KOPT-K1 (cell line): ENCODE data around the gene KSR2.
"Not testable (repeated sequence)": the region's sequence is repeated elsewhere in the genome, so short reads cannot be mapped to it uniquely, and the experiment has no call there.

Source experiments
- H3K27ac ChIP-seq: fragments of 200-600 bp; sonication (generic); 2 replicates; pipeline ENCODE4 v1.5.1; 2016; ENCODE audit warnings: antibody characterized with exemption, mild to moderate bottlenecking, low read depth, low read length; ENCODE audit not compliant: poor library complexity, severe bottlenecking
- H3K36me3 ChIP-seq: fragments of 200-600 bp; sonication (generic); 2 replicates; pipeline ENCODE4 v1.5.1; 2017; ENCODE audit warnings: antibody characterized with exemption, mild to moderate bottlenecking, low read length, moderate library complexity; ENCODE audit not compliant: insufficient read depth
- H3K9me3 ChIP-seq: fragments of 200-600 bp; sonication (generic); 2 replicates; pipeline ENCODE4 v1.5.1; 2017; ENCODE audit warnings: antibody characterized with exemption, low read length, mild to moderate bottlenecking; ENCODE audit not compliant: insufficient read depth, poor library complexity, severe bottlenecking

KSR2 gene

GRCh38 chr12:117628711-117629110 is 340.1 kb downstream of the KSR2 start:
- not testable (repeated sequence) for H3K27ac ChIP-seq, H3K9me3 ChIP-seq, H3K36me3 ChIP-seq

DNA sequence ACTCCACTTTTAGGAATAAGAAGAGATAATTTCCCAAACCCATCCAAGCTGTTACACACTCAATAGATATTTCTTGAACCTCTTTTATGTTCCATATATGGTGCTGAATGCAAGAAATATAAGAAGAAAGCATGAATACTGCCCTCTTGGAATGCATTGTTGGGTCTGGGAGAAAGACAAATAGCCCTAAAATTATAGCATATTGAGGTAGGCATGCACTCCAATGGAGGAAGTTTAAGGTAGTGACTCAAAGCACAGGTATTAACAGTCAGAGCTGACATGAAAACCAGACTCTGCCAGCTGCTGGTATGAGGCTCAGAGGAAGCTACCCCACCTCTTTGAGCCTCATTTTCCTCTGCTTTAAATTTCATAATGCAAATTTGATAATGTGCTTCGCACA is 346.0 kb downstream of the KSR2 start:
- no peaks in the 10 kb centered on the region for H3K36me3 ChIP-seq
- H3K9me3 ChIP-seq: no peaks in the 10 kb centered on the region
- H3K27ac ChIP-seq: no peak overlapping the region

- Histone ChIP-seq H3K9me3 (no peaks in the 10 kb centered on the region), H3K36me3 (no peaks in the 10 kb centered on the region), H3K27ac (no peak overlapping the region)
Observed at GRCh38 chr12:117622087-117622486, 346.7 kb downstream of the KSR2 start.

- Histone ChIP-seq H3K27ac (no peak overlapping the region), H3K9me3 (no peaks in the 10 kb centered on the region), H3K36me3 (no peaks in the 10 kb centered on the region)
Observed at GRCh38 chr12:117607778-117608177, 361.0 kb downstream of the KSR2 start.

- no peaks in the 10 kb centered on the region for H3K9me3 ChIP-seq
- H3K36me3 ChIP-seq: no peaks in the 10 kb centered on the region
- H3K27ac ChIP-seq: no peak overlapping the region
Observed at GRCh38 chr12:117606945-117607344, 361.8 kb downstream of the KSR2 start.

GRCh38 chr12:117606024-117606423 is 362.8 kb downstream of the KSR2 start:
- Histone ChIP-seq H3K9me3 (no peaks in the 10 kb centered on the region), H3K27ac (no peak overlapping the region)

DNA sequence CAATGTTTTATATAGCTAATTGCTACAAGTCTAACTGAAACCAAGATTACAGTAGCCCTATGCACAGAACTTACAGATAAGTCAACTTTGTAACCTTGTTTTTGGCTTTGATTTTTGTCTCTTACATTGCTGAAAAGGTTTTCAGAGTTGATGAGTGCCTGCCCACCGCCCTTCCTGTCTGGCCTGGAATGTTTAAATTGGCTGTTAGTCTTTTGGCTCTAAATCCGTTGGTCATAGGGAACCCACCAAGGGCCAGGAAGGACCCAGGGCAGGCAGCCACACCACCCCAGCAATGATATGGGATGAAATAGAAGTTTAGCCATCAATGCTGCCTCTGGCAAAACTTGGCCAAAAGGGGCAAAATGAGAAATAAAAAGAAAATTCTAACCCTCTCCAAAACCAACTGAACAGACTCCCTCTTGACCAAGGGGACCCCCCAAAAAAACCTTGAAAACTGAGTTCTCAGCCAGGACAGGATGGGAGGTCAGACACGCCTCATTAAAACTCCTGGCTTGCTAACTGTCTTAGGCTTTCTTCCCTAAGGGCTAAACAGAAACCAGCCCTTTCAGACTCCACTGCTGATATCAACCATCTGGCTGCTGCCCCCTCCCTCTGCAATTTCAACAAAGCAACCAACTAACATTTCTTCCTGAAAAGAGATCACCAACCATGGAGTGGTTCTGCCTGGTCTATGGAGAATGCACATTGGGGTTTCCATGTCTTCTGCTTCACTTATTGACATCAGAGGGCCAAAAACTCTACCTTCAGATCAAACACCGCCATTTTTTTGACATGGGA is 365.3 kb downstream of the KSR2 start:
- Histone ChIP-seq H3K9me3 (no peaks in the 10 kb centered on the region), H3K27ac (no peak overlapping the region), H3K36me3 (no peaks in the 10 kb centered on the region)

More at GRCh38 chr12:117606024-117606423, 362.8 kb downstream of the KSR2 start:
- no peaks in the 10 kb centered on the region for H3K36me3 ChIP-seq

DNA sequence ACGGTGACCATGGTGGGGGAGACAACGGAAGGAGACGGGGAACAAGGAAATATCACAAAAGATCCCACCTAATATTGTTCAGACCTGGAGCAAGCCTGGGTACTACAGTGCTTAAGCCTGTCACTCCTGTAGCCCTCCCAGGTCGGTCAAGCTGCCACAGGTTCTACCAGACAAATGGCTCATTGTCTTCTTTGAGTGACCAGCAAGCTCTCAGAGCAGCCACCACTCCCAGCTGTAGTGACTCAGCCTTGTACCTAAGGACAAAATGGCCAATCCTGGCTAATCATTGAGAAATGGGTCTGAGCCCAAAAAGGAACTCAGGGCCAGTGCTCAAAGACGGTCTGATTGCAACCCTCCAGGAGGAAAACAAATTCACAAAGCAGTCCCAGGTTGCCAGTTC is 368.9 kb downstream of the KSR2 start:
- no peak overlapping the region for H3K27ac ChIP-seq
- H3K9me3 ChIP-seq: no peaks in the 10 kb centered on the region

GRCh38 chr12:117596968-117597367 is 371.8 kb downstream of the KSR2 start:
- Histone ChIP-seq H3K9me3 (no peaks in the 10 kb centered on the region), H3K27ac (no peak overlapping the region), H3K36me3 (no peaks in the 10 kb centered on the region)

More for the DNA sequence above, 368.9 kb downstream of the KSR2 start:
- no peaks in the 10 kb centered on the region for H3K36me3 ChIP-seq

GRCh38 chr12:117595751-117596150 is 373.0 kb downstream of the KSR2 start:
- Histone ChIP-seq H3K9me3 (no peaks in the 10 kb centered on the region), H3K36me3 (no peaks in the 10 kb centered on the region), H3K27ac (no peak overlapping the region)

DNA sequence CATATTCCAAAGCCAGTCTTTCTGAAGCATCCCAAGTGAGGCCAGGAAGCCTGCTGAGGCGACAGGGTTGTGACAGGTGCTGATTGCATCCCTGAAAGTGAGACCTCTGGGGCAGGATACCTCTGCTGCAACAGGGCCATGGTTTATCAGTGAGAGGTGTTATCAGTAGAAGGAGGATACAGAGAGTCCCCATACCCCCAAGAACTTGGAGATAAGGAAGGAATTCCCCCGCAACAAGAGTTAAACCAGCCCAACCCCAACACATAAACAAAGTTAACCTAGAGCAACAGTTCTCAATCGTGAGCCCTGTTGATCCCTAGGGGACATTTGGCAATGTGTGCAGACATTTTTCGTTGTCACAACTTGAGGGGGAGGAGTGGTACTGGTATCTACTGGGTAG is 374.3 kb downstream of the KSR2 start:
- peaks cover 7% of the 10 kb centered on the region for H3K9me3 ChIP-seq
- no peak overlapping the region for H3K27ac ChIP-seq
- H3K36me3 ChIP-seq: no peaks in the 10 kb centered on the region

DNA sequence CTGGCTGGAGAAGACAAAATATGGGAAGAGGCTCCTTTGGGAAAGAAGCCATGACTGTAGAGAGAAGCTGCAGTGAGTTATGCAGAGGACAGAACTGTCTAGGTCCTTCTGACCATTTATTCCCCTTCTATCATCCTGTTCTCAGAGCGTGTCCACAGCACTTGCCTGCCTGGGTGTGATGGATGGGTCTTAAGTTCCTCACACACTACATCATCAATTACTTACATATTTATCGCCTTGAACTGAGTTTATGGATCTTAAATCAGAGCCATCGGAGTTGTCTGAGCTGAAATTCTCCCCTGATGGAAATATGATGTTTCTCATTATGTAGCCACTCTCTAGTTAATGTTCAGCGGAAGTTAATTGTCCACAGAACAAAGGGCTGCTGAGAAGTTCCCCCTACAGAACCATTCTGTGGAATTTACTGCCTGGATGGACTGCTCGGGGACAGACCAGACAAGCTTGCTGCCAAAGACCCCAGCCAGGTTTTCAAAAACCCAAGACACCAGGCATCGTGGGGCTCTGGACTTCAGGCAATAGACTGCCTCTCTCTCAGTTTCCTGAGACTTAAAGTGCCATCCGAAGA is 374.9 kb downstream of the KSR2 start:
- Histone ChIP-seq H3K9me3 (peaks cover 7% of the 10 kb centered on the region), H3K36me3 (no peaks in the 10 kb centered on the region), H3K27ac (no peak overlapping the region)

DNA sequence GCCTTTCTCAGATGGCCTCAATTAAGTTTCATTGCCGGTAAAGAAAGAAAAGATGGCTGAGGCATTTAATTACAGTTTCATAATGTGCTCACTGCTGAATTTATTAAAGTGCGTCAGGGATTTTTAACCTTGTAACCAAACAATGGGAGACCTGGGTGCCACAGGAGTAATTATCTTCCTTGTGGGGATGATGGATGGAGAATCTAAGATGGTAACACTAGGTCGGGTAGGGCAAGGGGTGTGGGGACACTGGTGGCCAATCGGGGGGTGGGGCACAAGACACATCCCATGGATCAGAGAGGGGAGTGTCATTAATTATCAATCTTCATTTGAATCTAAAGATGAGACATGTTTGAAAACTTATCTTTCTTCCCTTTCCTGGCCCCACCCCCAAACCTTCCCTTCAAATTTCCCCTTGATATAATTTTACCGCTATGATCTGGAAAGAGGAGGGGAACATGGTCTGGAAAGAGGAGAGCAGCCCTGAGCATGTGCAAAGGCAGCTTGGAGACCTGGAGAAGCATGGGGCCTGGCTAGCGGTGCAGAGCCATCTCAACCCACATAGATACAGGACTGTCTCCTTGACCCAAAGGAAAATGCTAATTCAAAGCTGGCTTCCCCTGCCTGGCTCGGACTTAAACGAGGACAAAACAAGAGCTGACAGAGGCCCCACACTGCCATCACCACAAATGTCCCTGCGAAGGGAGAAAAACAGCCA is 376.0 kb downstream of the KSR2 start:
- Histone ChIP-seq H3K9me3 (peaks cover 7% of the 10 kb centered on the region), H3K27ac (no peak overlapping the region), H3K36me3 (no peaks in the 10 kb centered on the region)

GRCh38 chr12:117590999-117591398 is 377.8 kb downstream of the KSR2 start:
- Histone ChIP-seq H3K36me3 (no peaks in the 10 kb centered on the region), H3K27ac (no peak overlapping the region), H3K9me3 (peaks cover 7% of the 10 kb centered on the region)

GRCh38 chr12:117590386-117590785 is 378.4 kb downstream of the KSR2 start:
- Histone ChIP-seq H3K27ac (no peak overlapping the region), H3K9me3 (peaks cover 7% of the 10 kb centered on the region)

More at GRCh38 chr12:117590386-117590785, 378.4 kb downstream of the KSR2 start:
- no peaks in the 10 kb centered on the region for H3K36me3 ChIP-seq
